Muscle of arm (tissue), 14 donors: ENCODE data around the gene PKHD1. TPM values are rescaled to one million over a fixed set of nuclear protein-coding genes. Genes with fewer than 3 reads are reported as not detected.

ENCODE experiments used
- DNase-seq: peaks from one replicate; pipeline ENCODE4 v3.0.0-alpha.2; 2013
- long read RNA-seq, 11 donors: transcript quantifications; one replicate each; lab custom pipeline, GENCODE V29; 2026
- polyA plus RNA-seq, 12 donors: library from polyadenylated mRNA; unstranded; fragments of 120-200 nt; gene quantifications; one replicate each; pipeline ENCODE4 v1.2.1, GENCODE V29; 2013; ENCODE audit not compliant: insufficient read length in 12 of 12

Gene PKHD1, protein sequence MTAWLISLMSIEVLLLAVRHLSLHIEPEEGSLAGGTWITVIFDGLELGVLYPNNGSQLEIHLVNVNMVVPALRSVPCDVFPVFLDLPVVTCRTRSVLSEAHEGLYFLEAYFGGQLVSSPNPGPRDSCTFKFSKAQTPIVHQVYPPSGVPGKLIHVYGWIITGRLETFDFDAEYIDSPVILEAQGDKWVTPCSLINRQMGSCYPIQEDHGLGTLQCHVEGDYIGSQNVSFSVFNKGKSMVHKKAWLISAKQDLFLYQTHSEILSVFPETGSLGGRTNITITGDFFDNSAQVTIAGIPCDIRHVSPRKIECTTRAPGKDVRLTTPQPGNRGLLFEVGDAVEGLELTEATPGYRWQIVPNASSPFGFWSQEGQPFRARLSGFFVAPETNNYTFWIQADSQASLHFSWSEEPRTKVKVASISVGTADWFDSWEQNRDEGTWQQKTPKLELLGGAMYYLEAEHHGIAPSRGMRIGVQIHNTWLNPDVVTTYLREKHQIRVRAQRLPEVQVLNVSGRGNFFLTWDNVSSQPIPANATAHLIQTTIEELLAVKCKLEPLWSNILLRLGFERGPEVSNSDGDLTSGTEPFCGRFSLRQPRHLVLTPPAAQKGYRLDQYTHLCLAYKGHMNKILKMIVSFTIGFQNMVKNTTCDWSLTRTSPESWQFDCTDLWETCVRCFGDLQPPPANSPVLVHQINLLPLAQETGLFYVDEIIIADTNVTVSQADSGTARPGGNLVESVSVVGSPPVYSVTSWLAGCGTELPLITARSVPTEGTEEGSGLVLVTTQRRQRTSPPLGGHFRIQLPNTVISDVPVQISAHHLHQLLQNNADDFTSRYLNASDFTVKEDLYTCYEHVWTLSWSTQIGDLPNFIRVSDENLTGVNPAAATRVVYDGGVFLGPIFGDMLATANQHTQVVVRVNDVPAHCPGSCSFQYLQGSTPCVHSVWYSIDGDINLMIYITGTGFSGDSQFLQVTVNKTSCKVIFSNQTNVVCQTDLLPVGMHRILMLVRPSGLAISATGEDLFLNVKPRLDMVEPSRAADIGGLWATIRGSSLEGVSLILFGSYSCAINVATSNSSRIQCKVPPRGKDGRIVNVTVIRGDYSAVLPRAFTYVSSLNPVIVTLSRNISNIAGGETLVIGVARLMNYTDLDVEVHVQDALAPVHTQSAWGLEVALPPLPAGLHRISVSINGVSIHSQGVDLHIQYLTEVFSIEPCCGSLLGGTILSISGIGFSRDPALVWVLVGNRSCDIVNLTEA (N-terminal part only)
- polyA plus RNA-seq, result 10 to 100 TPM in 1 of 12 donors, 1 to 10 TPM in 10, not detected in 1; 2.2 to 10.4 (median 5.1) TPM
- long read RNA-seq, donor 1, result 0 reads
- long read RNA-seq, donor 2, result 0 reads
- long read RNA-seq, donor 3, result 0 reads
- long read RNA-seq, donor 4, result 0 reads
- long read RNA-seq, donor 5, result 0 reads
- long read RNA-seq, donor 6, result 0 reads
- long read RNA-seq, donor 7, result 0 reads
- long read RNA-seq, donor 8, result 0 reads
- long read RNA-seq, donor 9, result 0 reads
- long read RNA-seq, donor 10, result 0 reads
- long read RNA-seq, donor 11, result 0 reads

DNA sequence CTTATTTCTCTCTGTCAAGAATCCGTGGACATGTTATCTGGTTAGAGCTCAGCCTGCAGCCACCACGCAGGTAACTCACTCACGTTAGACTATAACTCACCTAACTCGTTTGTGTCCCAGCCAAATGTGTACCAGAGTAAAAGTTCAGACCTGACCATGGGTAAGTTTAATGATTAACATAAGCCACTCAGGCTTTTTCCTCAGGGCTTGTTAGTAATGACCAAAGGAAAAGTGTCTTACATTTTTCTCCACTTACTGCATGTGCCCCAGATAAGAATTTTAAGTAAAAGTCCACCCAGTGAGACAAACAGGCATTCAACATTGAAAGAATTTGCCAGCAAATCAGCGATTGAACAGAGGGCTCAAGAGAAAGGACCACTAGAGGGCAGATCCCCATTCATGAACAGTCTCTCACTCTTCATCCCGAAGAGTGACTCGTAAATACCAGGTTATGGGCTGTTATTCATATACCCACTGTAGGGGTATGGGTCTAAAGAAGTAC lies at the start of gene PKHD1:
TSS of gene PKHD1 (minus strand) at position 116 of the 502 bp plus-strand sequence. CDS start 2,680 bp downstream, outside the sequence.
- no peak for DNase-seq

DNA sequence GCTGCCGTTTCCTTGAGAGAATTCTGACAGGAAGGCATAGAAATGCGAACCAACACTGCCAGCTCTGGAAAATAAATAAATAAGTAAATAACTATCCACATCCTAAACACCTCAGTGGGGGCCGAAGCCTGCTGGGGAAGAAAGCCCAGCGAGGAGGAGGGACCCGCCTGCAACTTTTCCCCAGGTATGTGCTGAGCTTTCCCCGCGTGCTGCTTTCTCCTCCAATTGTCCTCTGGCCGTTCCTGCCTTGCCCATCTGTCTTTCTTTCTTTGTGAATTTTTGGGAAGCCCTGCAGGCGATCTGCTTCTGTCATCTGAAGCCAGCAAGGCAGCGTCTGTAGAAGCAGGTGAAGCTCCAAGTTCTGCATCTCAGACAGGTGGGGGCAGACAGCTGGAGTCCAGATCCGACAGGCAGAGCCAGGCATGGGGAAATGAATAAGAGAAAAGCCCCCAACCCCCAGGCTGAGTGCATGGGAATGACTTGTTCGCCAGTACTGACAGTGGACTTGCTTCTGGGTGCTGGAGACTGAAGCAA lies 49.6 kb upstream of the PKHD1 start:
- no peak for DNase-seq

DNA sequence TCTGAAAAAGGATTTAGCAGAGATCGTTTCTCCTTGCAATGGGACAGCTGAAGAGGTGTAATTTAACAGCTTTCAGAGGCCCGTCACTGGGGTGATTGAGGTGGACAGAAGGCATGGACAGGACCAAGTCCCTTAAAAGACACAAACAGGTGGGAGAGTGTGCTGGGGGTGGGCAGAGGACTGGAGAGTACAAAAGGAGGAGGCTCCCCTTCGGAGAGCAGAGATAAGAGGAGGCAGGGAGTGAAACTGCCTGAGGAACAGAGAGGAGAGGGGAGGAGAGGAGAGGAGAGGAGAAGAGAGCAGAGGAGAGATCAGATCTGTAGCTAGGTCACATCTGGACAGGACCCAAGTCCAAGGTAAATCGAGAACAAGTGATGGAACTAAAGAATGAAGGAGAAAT lies 48.6 kb upstream of the PKHD1 start:
- peak; percentile 31 for DNase-seq

DNA sequence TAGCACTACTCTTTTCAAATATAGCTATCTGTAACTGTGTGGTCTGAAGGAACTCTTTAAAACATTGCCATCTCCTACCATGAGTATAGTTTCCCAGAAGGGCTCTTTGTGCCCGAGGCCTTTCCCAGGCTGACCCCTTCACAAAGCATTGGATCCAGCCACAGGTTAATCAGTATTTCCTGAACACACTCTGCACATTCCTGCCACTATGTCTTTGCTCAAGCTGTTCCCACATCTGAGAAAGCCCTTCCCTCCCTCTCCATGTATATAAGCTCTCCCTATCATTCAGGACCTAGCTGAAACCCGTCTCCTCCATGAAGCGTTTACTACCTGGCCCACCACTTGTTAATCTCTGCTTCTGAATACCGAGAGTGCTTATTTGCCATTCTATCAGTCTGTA lies 47.8 kb upstream of the PKHD1 start:
- DNase-seq, result no peak

DNA sequence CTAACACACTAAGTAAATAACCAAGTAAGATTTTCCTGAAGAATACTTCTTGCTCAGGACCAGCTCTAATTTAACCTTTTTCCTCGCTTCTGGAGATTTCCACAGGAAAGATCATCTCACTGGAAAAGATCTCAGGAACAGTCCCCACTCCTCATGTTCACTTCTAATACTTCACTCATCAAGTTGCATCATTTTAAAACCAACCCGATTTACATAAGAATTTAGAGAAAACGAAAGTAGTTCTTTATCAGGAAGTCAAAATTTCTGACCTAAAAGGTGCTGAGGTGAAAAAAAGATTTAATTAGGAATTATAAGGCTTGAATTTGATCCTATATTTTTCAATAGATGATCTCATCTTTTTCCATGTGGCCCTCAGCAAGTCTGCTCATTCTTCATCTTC lies 46.6 kb upstream of the PKHD1 start:
- no peak for DNase-seq

DNA sequence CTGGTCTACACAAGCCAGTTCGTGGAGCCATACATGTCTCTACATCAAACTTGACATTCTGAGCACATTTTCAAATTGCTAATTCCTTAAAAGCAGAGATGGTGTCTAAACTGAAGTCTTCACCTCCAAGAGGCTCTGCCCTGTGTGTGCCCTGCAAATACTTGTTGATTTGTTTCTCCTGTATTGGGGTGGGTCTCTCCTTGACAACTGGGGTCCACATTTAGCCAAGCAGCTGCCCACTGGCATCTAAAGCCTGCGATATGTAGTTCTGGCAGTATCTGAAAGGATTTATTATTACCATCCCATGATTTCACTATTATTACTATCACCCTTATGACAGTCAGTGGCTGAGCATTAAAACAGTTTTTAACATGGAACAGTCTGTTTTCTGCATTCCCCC lies 45.9 kb upstream of the PKHD1 start:
- DNase-seq, result no peak

DNA sequence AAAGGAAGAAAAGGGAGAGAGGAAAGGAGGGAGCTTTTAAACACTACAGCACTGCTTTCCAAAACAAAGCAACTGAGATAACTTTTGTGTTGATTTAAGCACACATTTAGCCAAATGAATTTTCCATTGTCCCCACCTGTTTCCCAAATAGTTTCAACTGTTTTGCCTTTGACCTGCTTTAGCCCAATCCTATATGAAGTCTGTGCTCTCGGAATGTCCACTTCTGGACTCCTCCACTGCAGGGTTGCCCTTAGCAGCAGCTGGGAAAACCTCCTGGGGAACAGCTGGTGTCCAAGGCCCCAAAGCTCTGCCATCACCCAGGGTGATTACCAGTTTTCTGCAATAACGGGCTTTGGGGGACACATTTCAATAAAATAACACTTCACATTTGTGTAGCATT lies 44.9 kb upstream of the PKHD1 start:
- DNase-seq, result no peak

DNA sequence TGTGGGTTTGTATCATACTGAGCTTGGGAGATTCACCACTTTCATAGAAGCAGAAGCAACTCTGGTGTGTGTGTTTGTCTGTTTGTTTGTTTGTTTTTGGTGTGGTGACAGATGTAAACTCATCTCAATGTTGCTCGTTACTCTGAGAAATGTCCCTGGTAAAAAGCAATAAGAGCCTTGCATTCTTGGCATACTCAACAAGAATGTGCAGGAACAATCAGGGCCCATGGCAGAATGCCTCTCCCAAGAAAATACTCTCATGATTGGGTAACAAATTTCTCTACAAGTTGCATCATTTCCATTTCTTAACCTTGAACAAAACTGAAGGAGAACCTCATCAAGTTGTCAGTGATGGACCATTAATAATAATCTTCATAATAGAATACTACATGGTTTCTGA lies 43.0 kb upstream of the PKHD1 start:
- DNase-seq, result no peak

DNA sequence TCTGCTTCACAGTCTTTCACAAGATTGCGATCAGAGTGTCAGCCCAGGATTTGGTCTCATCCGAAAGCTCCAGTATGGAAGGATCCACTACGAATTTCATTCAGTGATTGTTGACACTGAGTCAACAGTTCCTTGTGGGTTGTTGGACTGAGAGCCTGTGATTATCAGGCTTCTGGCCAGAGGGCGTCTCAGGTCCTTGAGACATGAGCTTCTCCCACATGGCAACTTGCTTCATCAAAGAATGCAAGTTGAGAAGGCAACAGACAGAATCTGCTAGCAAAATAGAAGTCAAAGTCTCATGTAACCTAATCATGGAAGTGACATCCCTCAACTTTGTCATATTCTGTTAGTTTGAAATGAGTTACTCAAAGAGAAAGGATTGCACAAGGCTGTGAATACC lies 40.5 kb upstream of the PKHD1 start:
- DNase-seq, result no peak

DNA sequence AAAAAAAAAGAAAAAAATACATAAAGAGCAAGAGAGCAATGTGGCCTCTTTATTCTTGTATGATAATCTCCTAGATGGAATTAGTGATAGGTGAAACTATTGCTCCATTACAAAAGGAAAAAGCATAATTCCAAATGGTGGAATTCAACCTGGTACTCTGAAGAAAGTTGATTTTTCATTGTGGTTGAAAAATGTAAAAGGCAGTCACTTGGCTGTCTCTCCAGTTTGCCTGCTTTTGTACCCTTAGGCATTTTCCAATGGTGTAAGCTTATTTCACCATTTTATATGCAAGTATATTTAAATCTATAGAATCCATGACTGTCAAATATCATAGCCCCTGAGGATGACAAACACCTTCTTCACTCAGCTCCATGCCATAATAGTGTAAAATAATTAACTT lies 38.8 kb upstream of the PKHD1 start:
- DNase-seq, result no peak

DNA sequence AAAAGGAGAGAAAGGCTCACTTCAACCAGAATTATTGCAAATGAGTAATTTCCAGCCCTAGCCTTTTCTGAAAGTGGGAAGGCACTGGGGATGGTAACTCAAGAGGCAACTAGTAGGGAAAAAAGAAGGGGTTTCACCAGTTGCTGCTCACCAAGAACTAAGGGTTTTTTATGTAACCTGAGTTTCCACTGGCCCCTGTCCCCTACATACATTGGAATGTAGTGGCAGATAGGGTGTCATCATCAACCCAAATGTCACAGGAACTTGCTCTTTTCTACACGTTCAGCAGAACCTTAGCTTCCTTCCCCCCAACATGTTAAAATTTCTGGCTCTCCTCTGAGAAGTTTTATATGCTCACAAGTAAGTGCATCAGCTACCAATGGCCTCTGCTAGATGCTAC lies 38.2 kb upstream of the PKHD1 start:
- no peak for DNase-seq

DNA sequence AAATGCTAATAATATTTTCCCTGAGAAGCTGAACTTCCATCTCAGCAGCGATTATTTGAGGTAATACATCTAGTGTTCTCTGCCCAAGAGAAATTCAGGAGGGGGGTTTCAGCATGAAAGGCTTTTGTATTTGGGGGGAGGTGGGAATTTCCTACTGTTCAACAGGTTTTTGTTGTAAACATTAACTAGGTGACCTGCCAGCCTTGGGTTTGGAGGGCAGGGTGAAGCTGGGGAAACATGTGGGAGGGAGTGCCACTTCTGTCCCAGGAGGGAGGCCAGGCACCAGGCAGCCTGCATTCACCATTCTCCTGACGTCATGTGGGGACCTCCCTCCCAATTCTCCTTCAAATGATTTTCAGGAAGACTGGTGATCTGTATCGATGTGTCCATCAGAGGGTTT lies 37.7 kb upstream of the PKHD1 start:
- no peak for DNase-seq

DNA sequence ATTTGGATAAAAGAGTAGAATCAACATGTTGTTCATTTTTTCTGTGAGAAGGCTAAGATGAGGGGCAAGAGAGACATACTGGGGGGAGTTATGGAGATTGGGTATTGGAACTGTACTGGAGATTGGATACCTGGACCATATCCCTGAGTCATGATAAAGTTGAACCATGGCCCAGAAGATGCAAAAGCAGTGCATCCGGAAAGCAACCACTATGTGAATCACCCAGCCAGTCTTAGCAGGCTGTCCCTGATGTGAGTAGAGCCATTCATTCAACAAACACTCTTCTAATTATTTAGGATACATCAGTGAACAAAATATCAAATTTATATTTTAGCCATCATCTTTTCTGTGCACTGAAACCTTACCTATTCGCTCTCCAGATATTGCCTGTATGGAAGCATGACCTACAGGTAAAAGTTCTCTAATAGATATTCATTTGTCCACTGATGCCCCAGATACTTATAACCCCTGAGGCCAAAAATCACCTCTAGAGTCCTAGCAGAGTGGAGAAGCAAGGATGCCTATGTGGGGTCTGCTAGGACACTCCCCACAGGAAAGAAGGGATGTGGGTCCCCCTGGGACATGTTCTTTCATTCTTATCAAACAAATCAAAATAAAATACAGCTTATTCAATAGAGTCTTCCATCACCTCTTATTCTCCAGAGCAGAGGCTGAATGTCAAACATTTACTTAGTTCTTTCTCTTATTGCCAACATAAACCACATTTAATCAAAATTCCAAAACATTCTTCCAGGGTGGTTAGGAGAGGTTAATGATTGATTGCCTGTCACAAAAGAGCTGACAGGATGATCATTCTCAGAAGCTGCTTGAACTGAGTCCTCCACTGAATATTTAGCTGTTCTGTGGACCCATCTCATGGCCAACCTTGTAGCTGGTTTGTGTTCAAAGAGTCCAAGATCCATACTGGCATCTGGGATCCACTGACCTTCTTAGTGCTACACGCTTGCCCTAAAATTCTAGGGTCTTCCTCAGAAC lies 37.0 kb upstream of the PKHD1 start:
- no peak for DNase-seq

DNA sequence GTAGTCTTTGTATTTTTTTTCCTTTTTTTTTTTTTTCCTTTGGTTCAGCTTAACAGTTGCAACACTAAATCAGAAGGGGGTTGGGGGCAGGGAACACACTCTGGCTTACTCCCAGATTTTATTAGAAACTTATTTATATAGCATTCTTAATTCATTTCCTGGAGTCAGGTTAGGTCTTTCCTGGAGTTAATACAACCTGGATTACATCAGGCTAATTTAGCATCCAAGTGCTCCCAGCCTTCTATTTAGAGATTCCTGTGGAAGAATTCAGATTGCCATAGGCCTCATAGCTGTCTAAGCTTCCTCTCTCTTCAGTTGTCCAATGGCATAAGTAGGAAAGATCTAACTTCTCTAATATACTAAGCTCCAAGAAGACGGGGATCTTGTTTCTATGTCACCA lies 35.8 kb upstream of the PKHD1 start:
- no peak for DNase-seq

DNA sequence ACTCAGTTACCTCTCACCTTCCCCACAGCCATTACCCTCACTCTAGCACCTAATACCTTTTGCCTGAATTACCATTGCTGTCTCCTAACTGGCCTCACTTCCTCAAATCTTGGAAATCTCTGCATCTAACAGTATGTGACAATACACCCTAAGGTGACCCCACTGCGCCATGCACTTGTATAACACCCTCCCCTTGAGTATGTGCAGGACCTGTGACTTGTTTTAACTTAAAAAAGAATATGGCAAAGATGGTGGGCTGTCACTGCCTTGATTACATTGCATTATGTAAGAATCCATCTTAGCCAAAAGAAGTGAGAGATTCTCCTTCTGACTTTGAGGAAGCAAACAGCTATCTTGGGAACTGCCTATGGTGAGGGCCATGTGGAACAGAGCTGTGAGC lies 29.9 kb upstream of the PKHD1 start:
- no peak for DNase-seq

DNA sequence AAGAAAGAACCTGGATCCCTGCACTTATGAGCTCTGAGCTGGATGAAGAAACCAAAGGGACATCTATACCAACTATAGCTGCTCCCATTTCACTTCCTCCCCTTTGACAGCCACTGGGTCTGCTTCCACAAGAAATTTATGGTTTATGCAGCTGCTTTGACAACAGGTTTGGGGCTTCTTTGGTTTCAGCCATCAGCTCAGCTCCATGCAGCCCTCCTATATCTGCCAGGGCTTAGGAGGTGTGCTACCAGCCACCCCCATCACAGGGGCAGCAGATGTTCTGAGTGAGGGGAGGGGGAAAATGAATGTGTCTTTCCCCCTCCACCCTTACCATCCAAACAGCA lies 29.2 kb upstream of the PKHD1 start:
- DNase-seq, result no peak

DNA sequence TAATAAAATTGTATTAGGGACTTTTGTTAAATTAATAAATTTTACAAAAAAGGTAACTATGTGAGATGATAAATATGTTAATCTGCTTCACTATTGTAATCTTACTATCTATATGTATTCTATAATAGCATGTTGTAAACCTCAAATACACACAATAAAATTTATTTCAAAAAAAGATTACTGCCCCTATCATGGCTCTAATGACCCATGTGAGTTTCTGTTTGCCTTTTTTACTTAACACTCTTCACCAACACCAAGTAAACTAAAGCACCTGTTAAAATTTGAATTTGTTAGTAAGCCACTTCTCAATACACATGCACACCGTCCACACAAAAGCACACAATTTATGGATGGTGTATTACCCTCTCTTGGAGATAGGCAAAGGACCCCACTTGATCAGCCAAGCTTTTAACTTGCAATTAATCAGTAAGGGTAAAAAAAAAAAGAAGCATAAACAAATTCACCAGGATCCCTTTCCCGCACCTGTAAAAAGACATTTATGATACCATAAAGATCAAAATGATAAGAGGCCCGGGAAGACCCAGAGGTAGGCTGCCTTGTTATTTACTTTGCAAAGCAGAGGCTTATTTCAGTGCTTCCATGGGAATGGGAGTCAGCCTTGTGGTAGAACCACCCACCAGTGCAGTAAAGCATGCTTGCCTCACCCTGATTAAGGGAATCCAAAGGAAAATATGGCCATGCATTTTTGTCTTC lies 28.6 kb upstream of the PKHD1 start:
- no peak for DNase-seq

DNA sequence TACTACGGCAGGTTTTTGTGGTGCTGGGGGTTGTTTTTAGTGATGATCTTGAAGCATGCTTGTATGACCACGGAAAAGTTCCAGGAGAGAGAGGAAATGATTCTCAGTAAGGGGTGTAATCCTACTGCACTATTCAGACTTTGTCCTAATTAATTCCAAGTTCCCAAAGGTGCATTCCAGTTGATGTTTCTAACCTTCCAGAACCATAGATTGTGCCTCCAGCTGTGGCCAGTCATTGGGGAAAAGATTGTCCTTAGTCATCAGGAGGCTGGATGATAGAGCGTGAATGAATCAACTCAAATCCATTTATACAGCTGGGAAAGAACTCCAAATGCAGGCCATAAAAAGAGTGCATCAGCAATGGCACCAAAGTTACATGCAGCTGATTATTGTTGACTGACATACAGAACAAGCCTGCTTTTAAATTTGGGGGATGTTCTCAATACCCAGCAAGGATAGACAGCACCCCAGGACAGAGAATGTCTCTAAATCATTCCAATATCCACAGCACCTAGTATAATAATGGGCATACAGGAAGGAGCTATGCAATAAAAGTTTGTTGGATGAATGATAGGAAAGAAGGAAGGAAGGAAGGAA lies 27.8 kb upstream of the PKHD1 start:
- no peak for DNase-seq

DNA sequence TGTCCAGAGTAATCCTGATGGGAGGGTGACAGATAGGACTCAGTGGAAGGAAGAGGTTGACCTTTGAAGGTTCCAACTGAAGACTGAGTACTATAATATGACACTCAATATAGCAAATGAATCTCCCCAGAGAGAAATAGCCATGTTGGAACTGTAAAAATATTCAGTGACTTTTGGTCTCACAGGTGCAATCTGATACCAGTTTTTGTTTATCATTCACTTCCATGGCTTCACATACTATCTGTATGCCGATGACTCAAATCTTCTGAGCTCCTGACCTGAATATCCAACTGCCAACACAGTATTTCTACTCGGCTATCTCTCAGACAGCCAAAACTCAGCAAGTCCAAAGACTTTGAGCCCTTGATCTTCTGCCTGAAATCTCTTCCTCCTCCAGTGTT lies 21.8 kb upstream of the PKHD1 start:
- DNase-seq, result no peak
